Nephron (organoid): Measurements from ENCODE around the gene SEMA5A.

Source experiments
- H3K27ac Mint-ChIP-seq, 3 experiments: 2 replicates each; pipeline ENCODE4 v1.8.0; 2020; ENCODE audit warnings: mixed read lengths in 3 of 3, mild to moderate bottlenecking in 2 of 3, moderate library complexity in 1 of 3
- H3K27me3 Mint-ChIP-seq: 2 replicates; pipeline ENCODE4 v1.8.0; 2021; ENCODE audit warnings: low read depth, mild to moderate bottlenecking, moderate library complexity, mixed read lengths
- H3K36me3 Mint-ChIP-seq: 2 replicates; pipeline ENCODE4 v1.8.0; 2020; ENCODE audit warnings: low read depth, mixed read lengths
- H3K4me1 Mint-ChIP-seq: 2 replicates; pipeline ENCODE4 v1.8.0; 2020; ENCODE audit warnings: mixed read lengths
- H3K4me3 Mint-ChIP-seq, 3 experiments: 2 replicates each; pipeline ENCODE4 v1.8.0; 2020; ENCODE audit warnings: mild to moderate bottlenecking in 3 of 3, mixed read lengths in 3 of 3, moderate library complexity in 2 of 3
- H3K9me3 Mint-ChIP-seq: 2 replicates; pipeline ENCODE4 v1.8.0; 2020; ENCODE audit warnings: mixed read lengths
- TF ChIP-seq, protein P1 (sequence below), 3 experiments: fragments of 200-600 bp; sonication (generic); IDR thresholded peaks; one replicate each; pipeline ENCODE4 v1.5.0; 2021; ENCODE audit warnings: antibody characterized with exemption in 3 of 3; ENCODE audit not compliant: unreplicated experiment in 3 of 3

SEMA5A gene

DNA sequence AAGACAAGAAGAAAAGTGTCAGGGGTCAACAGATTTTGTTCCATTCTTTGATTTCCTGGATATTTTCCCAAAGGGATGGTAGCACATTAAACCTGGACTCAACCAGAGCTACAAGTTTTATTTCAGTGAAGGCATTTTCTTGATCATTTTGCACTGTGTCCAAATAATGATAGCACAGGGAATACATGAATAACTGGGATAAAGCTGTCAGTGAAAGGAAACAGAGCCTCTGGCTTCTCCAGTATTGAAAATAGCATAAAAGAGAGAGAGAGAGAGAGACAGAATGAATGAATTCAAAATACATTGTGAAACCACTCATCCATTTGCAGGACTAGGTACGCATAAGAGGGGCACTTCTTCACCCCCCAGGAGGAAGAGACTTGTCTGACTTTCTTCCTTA lies 43.0 kb downstream of the SEMA5A start:
- Mint-ChIP-seq H3K27ac (peak overlapping the region; percentile 52 to 68 (median 57)), H3K27me3 (peaks cover 5% of the 10 kb centered on the region), H3K4me1 (peaks cover 28% of the 10 kb centered on the region), H3K36me3 (peaks cover 9% of the 10 kb centered on the region), H3K4me3 (no peak overlapping the region), H3K9me3 (no peaks in the 10 kb centered on the region)
- TF ChIP-seq, protein P1, sequence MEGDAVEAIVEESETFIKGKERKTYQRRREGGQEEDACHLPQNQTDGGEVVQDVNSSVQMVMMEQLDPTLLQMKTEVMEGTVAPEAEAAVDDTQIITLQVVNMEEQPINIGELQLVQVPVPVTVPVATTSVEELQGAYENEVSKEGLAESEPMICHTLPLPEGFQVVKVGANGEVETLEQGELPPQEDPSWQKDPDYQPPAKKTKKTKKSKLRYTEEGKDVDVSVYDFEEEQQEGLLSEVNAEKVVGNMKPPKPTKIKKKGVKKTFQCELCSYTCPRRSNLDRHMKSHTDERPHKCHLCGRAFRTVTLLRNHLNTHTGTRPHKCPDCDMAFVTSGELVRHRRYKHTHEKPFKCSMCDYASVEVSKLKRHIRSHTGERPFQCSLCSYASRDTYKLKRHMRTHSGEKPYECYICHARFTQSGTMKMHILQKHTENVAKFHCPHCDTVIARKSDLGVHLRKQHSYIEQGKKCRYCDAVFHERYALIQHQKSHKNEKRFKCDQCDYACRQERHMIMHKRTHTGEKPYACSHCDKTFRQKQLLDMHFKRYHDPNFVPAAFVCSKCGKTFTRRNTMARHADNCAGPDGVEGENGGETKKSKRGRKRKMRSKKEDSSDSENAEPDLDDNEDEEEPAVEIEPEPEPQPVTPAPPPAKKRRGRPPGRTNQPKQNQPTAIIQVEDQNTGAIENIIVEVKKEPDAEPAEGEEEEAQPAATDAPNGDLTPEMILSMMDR (IDR thresholded peaks at IDR 0.05; ENCODE audit: unreplicated experiment in 3 of 3): no peak

DNA sequence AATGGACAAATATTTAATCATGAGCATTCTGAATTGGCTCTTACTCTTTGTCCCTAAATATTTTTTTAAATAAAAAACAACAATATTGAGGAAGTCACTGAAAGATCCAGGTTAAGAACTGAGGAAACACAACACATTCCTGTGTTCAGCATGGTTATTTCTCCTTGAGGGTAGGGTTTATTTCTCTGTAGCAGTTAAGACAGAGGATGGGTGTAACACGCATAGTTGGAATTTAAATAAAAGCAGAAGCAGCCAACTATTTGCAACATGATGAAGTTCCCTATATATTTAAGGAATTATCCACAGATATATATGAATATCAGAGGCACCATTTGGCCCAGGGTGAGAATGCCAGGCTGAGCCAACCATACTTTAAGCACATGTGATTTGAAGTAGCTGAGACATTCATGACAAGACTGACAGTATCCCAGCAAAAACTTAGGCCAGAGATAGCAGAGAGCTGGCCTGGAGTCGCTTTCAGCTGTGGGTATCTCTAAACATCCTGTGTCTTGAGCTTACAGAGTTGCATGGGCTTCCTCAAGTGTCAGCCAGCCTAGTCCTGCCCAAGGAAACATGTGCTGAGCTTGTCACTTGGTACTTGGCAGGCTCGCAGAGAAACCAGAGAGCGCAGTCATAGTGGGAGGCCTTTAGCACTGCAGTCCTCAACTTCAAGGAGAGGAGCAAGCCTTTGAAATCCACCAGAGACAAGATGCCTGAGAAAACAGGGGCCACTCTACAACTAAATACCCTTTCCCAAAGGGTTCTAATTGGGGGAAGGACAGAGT lies 43.6 kb downstream of the SEMA5A start:
- peaks cover 5% of the 10 kb centered on the region for H3K27me3 Mint-ChIP-seq
- no peak overlapping the region for H3K4me3 Mint-ChIP-seq
- TF ChIP-seq, protein P1 (IDR thresholded peaks at IDR 0.05; ENCODE audit: unreplicated experiment in 3 of 3): no peak
- H3K9me3 Mint-ChIP-seq: no peaks in the 10 kb centered on the region
- H3K36me3 Mint-ChIP-seq: peaks cover 9% of the 10 kb centered on the region
- H3K27ac Mint-ChIP-seq: peak overlapping the region; percentile 52 to 68 (median 57)
- peaks cover 27% of the 10 kb centered on the region for H3K4me1 Mint-ChIP-seq

DNA sequence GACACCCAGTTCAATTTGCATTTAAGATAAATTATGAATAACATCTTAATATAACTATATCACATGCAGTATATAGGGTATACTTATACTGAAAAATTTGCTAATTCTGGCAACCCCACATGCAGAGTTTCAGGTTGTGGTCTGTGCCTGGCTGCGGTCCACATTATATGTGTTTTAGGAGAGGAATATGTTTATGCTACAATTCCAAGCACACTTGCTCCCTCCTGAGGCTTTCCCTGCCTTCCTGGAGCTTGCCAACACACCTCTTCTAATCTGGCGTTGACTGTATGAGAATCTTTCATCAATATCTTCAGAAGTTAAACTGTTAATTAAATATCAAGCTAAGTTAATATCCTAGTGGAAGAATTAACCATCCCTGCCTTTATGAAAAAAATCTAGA lies 45.2 kb downstream of the SEMA5A start:
- H3K36me3 Mint-ChIP-seq: peaks cover 4% of the 10 kb centered on the region
- peak overlapping the region in 1 of 3 experiments; percentile 42 for H3K27ac Mint-ChIP-seq
- peaks cover 5% of the 10 kb centered on the region for H3K27me3 Mint-ChIP-seq
- no peak overlapping the region for H3K4me3 Mint-ChIP-seq
- H3K9me3 Mint-ChIP-seq: no peaks in the 10 kb centered on the region
- TF ChIP-seq, protein P1 (IDR thresholded peaks at IDR 0.05; ENCODE audit: unreplicated experiment in 3 of 3): no peak
- peaks cover 24% of the 10 kb centered on the region for H3K4me1 Mint-ChIP-seq

DNA sequence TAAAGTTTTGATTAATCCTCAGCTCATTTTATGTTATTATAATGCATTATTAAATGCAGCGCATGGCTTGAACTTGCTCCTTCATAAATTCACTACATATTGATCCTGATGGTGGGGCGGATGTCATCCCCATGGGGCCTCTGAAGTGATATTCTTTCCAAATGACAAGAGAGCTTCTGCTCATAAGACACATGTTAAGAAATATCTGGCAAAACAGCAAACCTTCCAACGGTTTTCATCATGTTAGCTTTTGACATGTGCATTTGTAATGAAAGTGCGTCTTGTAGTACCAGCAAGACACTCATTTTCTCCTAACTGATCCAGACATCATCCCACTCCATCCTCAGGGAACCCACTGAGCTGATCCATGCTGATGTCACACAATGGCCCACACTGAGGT lies 45.7 kb downstream of the SEMA5A start:
- H3K27me3 Mint-ChIP-seq: peaks cover 5% of the 10 kb centered on the region
- no peaks in the 10 kb centered on the region for H3K9me3 Mint-ChIP-seq
- peaks cover 3% of the 10 kb centered on the region for H3K36me3 Mint-ChIP-seq
- peaks cover 22% of the 10 kb centered on the region for H3K4me1 Mint-ChIP-seq
- TF ChIP-seq, protein P1 (IDR thresholded peaks at IDR 0.05; ENCODE audit: unreplicated experiment in 3 of 3): no peak
- H3K27ac Mint-ChIP-seq: peak overlapping the region in 1 of 3 experiments; percentile 42
- no peak overlapping the region for H3K4me3 Mint-ChIP-seq

DNA sequence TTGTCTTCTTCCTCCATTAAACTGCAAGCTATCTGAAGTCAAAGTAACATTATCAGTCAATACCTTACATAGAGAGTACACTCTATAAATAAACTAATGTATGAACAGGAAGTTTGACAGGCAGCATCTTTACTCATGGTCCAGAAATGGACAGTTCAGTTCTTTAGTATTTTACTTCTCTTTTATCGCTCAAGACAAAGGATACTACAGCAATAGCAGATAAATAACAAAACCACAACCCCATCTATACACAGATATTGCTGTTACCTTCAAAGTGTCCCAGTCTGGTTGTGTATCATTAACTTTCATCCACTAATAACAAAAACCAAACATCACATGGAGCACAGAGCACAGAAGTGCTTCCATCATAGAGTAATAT lies 46.4 kb downstream of the SEMA5A start:
- H3K27ac Mint-ChIP-seq: no peak overlapping the region
- H3K27me3 Mint-ChIP-seq: peaks cover 5% of the 10 kb centered on the region
- H3K9me3 Mint-ChIP-seq: no peaks in the 10 kb centered on the region
- peaks cover 22% of the 10 kb centered on the region for H3K4me1 Mint-ChIP-seq
- H3K4me3 Mint-ChIP-seq: no peak overlapping the region
- H3K36me3 Mint-ChIP-seq: peaks cover 3% of the 10 kb centered on the region
- TF ChIP-seq, protein P1 (IDR thresholded peaks at IDR 0.05; ENCODE audit: unreplicated experiment in 3 of 3): no peak
